Mesenchymal stem cell (in vitro differentiated cells and primary cell): ENCODE data around the gene GDE1.

ENCODE experiments used
- DNase-seq: peaks from one replicate; pipeline ENCODE4 v3.0.0-alpha.2; 2013
- H2AFZ ChIP-seq: one replicate; pipeline ENCODE4 v1.6.1; 2013; ENCODE audit warnings: low read depth, mild to moderate bottlenecking, control low read depth, inconsistent platforms, low read length, moderate library complexity
- H2AK5ac ChIP-seq: 2 replicates; pipeline ENCODE4 v1.6.1; 2013; ENCODE audit warnings: low read length, moderate library complexity, mild to moderate bottlenecking, inconsistent platforms; ENCODE audit not compliant: severe bottlenecking
- H2BK120ac ChIP-seq: one replicate; pipeline ENCODE4 v1.6.1; 2013; ENCODE audit warnings: low read depth, mild to moderate bottlenecking, inconsistent platforms, low read length, moderate library complexity
- H2BK12ac ChIP-seq, 2 experiments: one replicate each; pipeline ENCODE4 v1.6.1; 2013; ENCODE audit warnings: inconsistent platforms in 2 of 2, low read length in 2 of 2, mild to moderate bottlenecking in 2 of 2, moderate library complexity in 2 of 2, control low read depth in 1 of 2
- H2BK15ac ChIP-seq: one replicate; pipeline ENCODE4 v1.6.1; 2013; ENCODE audit warnings: mild to moderate bottlenecking, low read depth, inconsistent platforms; ENCODE audit not compliant: poor library complexity, severe bottlenecking
- H2BK5ac ChIP-seq: 2 replicates; pipeline ENCODE4 v1.6.1; 2013; ENCODE audit warnings: low read depth, mild to moderate bottlenecking, low read length, control low read depth, inconsistent platforms; ENCODE audit not compliant: poor library complexity, severe bottlenecking
- H3K14ac ChIP-seq, 2 experiments: one replicate each; pipeline ENCODE4 v1.6.1; 2013; ENCODE audit warnings: inconsistent platforms in 2 of 2, low read length in 2 of 2, control low read depth in 1 of 2, mild to moderate bottlenecking in 1 of 2, moderate library complexity in 1 of 2
- H3K18ac ChIP-seq, 2 experiments: one replicate each; pipeline ENCODE4 v1.6.1; 2013; ENCODE audit warnings: inconsistent platforms in 2 of 2, low read length in 2 of 2, control low read depth in 1 of 2, low read depth in 1 of 2, mild to moderate bottlenecking in 1 of 2
- H3K23ac ChIP-seq, 2 experiments: one replicate each; pipeline ENCODE4 v1.6.1; 2013; ENCODE audit warnings: inconsistent platforms in 2 of 2, low read length in 2 of 2, mild to moderate bottlenecking in 2 of 2, moderate library complexity in 2 of 2, control low read depth in 1 of 2
- H3K27ac ChIP-seq: 2 replicates; pipeline ENCODE4 v1.5.1; 2013; ENCODE audit warnings: mild to moderate bottlenecking, moderate library complexity, low read length, control low read depth, inconsistent platforms; ENCODE audit not compliant: poor library complexity, severe bottlenecking
- H3K27me3 ChIP-seq, 2 experiments: 2 replicates each; pipeline versions ENCODE4 v1.6.1 to v1.7.0; 2013; ENCODE audit warnings: low read length in 2 of 2, mild to moderate bottlenecking in 2 of 2, moderate library complexity in 2 of 2, control low read depth in 1 of 2, inconsistent platforms in 1 of 2; ENCODE audit not compliant: control insufficient read depth in 1 of 2, insufficient read depth in 1 of 2
- H3K36me3 ChIP-seq, 2 experiments: 2 replicates each; pipeline versions ENCODE4 v1.6.1 to v1.7.0; 2013; ENCODE audit warnings: low read length in 2 of 2, control low read depth in 1 of 2, inconsistent platforms in 1 of 2, low read depth in 1 of 2, mild to moderate bottlenecking in 1 of 2; ENCODE audit not compliant: insufficient read depth in 2 of 2, control insufficient read depth in 1 of 2
- H3K4ac ChIP-seq, 2 experiments: one replicate each; pipeline ENCODE4 v1.6.1; 2013; ENCODE audit warnings: inconsistent platforms in 2 of 2, low read length in 2 of 2, mild to moderate bottlenecking in 2 of 2, moderate library complexity in 2 of 2, control low read depth in 1 of 2, low read depth in 1 of 2
- H3K4me1 ChIP-seq: 2 replicates; pipeline ENCODE4 v1.6.1; 2013; ENCODE audit warnings: low read depth, low read length, control low read depth; ENCODE audit not compliant: control insufficient read depth, insufficient read depth
- H3K4me2 ChIP-seq: 2 replicates; pipeline ENCODE4 v1.6.1; 2013; ENCODE audit warnings: low read length, mild to moderate bottlenecking, inconsistent platforms; ENCODE audit not compliant: poor library complexity, severe bottlenecking
- H3K4me3 ChIP-seq, 2 experiments: 2 replicates each; pipeline versions ENCODE4 v1.5.1 to v1.7.0; 2013; ENCODE audit warnings: low read length in 2 of 2, mild to moderate bottlenecking in 2 of 2, control low read depth in 1 of 2, low read depth in 1 of 2; ENCODE audit not compliant: insufficient read depth in 1 of 2
- H3K79me1 ChIP-seq: replicated peaks from 2 replicates; pipeline ENCODE4 v1.6.1; 2013; ENCODE audit warnings: mild to moderate bottlenecking, control low read depth, low read length, inconsistent platforms; ENCODE audit not compliant: poor library complexity, severe bottlenecking
- H3K9ac ChIP-seq: 2 replicates; pipeline ENCODE4 v1.7.0; 2013; ENCODE audit warnings: mild to moderate bottlenecking, low read length, moderate library complexity
- H3K9me3 ChIP-seq: 2 replicates; pipeline ENCODE4 v1.7.0; 2013; ENCODE audit warnings: mild to moderate bottlenecking, low read length; ENCODE audit not compliant: control insufficient read depth
- H4K8ac ChIP-seq: one replicate; pipeline ENCODE4 v1.6.1; 2013; ENCODE audit warnings: inconsistent platforms, mild to moderate bottlenecking, low read length, moderate library complexity
- H4K91ac ChIP-seq: one replicate; pipeline ENCODE4 v1.6.1; 2013; ENCODE audit warnings: mild to moderate bottlenecking, low read length, inconsistent platforms
- WGBS: methylation state at CpG from one replicate; pipeline ENCODE4 v1.1.7; 2013; ENCODE audit warnings: mixed read lengths; 5-methylcytosine and 5-hydroxymethylcytosine counted together

The GDE1 gene

DNA sequence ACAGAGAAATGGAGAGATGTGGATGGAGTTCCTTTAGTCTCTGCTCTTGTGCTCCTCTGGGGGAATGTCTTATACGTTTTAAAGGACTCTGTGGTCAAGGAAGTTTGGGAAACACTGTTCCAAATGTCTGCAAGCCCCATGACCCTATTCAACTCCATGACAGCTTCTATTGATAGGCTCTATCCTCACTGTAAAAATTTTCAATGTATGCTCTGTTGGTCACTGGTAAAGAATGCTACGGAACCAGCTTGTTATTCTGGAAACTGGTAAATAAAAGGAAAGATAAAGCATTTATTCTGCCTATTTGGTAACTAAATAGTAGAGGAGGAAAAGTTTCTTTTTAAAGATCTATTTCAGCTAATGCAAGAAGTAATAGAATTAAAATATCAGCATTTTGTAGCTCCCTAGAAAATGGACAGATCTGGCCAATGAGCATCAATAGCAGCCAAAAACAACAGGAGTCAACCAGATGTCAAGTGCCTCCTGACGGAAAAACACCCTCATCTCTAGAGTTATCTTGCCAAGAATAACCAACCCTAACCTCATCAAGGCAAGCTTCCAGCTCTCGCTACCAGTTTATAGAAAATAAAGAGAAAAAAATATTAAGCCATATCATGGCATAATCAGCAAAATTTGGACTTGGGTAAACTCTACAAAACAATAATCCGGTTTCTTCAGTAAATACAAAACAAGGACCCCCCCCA is 16.1 kb downstream of the GDE1 start:
- no peak overlapping the region for H3K23ac ChIP-seq
- no peak overlapping the region for H3K4me2 ChIP-seq
- no peak overlapping the region for H4K91ac ChIP-seq
- H2BK15ac ChIP-seq: no peak overlapping the region
- DNase-seq: no peak
- H2BK5ac ChIP-seq: no peak overlapping the region
- H3K27ac ChIP-seq: no peak overlapping the region
- H2BK12ac ChIP-seq: no peak overlapping the region
- H3K9me3 ChIP-seq: no peaks in the 10 kb centered on the region
- no peak overlapping the region for H3K4ac ChIP-seq
- H4K8ac ChIP-seq: no peak overlapping the region
- no peaks in the 10 kb centered on the region for H3K27me3 ChIP-seq
- H3K4me3 ChIP-seq: no peak overlapping the region
- H3K14ac ChIP-seq: no peak overlapping the region
- no peak overlapping the region for H3K18ac ChIP-seq
- H3K36me3 ChIP-seq: peaks cover 29 to 90% of the 10 kb centered on the region in 2 experiments
- no peaks in the 10 kb centered on the region for H3K4me1 ChIP-seq
- WGBS: 100% methylated on average over 4 of the region's 5 CpGs
- H2AFZ ChIP-seq: no peak overlapping the region
- peaks cover 15% of the 10 kb centered on the region for H3K79me1 ChIP-seq
- no peak overlapping the region for H3K9ac ChIP-seq
- H2BK120ac ChIP-seq: no peak overlapping the region
- H2AK5ac ChIP-seq: no peak overlapping the region

DNA sequence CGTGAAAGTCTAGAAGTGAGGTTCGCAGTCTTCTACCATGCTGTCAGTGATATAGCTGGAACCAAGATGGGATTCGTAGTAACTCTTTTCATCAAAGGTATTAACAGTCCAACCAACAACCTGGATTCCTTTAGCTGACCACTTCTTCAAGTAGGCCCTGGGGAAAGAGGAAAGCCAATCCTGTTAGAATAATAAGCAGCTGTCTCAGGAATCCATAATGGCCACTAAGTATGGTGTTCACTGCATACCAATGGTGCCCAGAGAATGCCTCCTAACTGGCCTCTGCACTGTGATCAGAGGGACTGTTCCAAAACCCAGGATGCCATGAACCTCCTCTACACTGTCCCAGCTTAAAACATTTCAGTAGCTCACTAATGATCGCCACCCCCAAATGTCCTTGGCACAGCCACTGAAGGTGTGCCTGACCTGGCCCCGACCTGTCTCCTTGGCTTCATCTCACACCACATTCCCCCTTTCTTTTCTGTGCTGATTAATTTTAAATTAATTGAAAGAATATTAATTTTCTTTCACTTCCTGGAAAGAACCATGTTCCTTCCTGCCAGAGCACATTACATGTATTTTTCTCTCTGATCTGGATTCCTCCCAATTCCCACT is 18.3 kb downstream of the GDE1 start:
- Histone ChIP-seq H2BK120ac (no peak overlapping the region), H2BK12ac (no peak overlapping the region), H3K79me1 (peaks cover 13% of the 10 kb centered on the region), H4K8ac (no peak overlapping the region), H3K4me3 (no peak overlapping the region), H3K27ac (no peak overlapping the region), H2BK5ac (no peak overlapping the region), H3K4ac (no peak overlapping the region), H3K9me3 (no peaks in the 10 kb centered on the region), H3K9ac (no peak overlapping the region), H3K4me1 (no peaks in the 10 kb centered on the region), H3K27me3 (no peaks in the 10 kb centered on the region), H2BK15ac (no peak overlapping the region), H4K91ac (no peak overlapping the region), H3K14ac (no peak overlapping the region), H3K4me2 (peak overlapping the region; percentile 5), H2AFZ (no peak overlapping the region), H3K18ac (no peak overlapping the region), H3K23ac (no peak overlapping the region), H2AK5ac (no peak overlapping the region), H3K36me3 (peaks cover 34 to 82% of the 10 kb centered on the region in 2 experiments)
- 98% methylated on average over 4 of the region's 5 CpGs for WGBS
- no peak for DNase-seq

- peak; percentile 72 for DNase-seq
Measured at GRCh38 chr16:19502395-19503131, 19.3 kb downstream of the GDE1 start.

DNA sequence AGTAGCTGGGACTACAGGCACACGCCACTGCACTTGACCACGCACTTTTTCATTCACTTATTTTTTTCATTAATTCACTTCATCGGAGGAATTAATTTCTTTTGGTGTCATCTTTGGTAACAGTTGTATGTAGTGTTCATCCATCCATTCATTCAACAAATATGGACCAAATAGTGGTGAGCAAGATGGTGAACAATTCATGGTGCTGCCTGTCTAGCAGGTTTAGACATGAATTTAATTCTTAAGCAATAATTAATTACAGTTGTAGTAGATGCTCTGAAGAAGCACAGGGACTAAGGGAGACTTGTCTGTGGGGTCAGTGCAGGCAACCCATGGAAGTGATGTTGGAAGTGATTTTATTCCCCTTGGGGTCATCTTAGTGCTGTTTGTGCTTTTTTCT is 22.4 kb downstream of the GDE1 start:
- Histone ChIP-seq H4K8ac (no peak overlapping the region), H3K9ac (no peak overlapping the region), H2BK120ac (no peak overlapping the region), H2AFZ (no peak overlapping the region), H3K36me3 (peaks cover 28 to 50% of the 10 kb centered on the region in 2 experiments), H3K4me3 (no peak overlapping the region), H3K14ac (no peak overlapping the region), H3K27ac (no peak overlapping the region), H3K18ac (no peak overlapping the region), H2BK5ac (no peak overlapping the region), H2BK12ac (no peak overlapping the region), H2BK15ac (no peak overlapping the region), H3K23ac (no peak overlapping the region), H3K4me2 (no peak overlapping the region), H3K4ac (no peak overlapping the region), H3K9me3 (no peaks in the 10 kb centered on the region), H3K4me1 (no peaks in the 10 kb centered on the region), H3K27me3 (no peaks in the 10 kb centered on the region), H2AK5ac (no peak overlapping the region), H3K79me1 (peaks cover 4% of the 10 kb centered on the region), H4K91ac (no peak overlapping the region)
- no peak for DNase-seq
- WGBS: no CpG with 5 or more reads among the region's 3 CpGs

More at GRCh38 chr16:19502395-19503131, 19.3 kb downstream of the GDE1 start:
- Histone ChIP-seq H2BK12ac (no peak overlapping the region), H4K8ac (no peak overlapping the region), H3K14ac (no peak overlapping the region), H3K27ac (no peak overlapping the region), H2AFZ (no peak overlapping the region), H3K36me3 (peaks cover 34 to 75% of the 10 kb centered on the region in 2 experiments), H3K27me3 (no peaks in the 10 kb centered on the region), H2BK15ac (no peak overlapping the region), H3K4me2 (no peak overlapping the region), H3K9me3 (no peaks in the 10 kb centered on the region), H4K91ac (no peak overlapping the region), H3K23ac (no peak overlapping the region), H3K18ac (no peak overlapping the region), H2BK5ac (no peak overlapping the region), H3K4me1 (no peaks in the 10 kb centered on the region), H3K4ac (no peak overlapping the region), H3K9ac (no peak overlapping the region), H3K79me1 (peaks cover 7% of the 10 kb centered on the region), H2BK120ac (no peak overlapping the region), H3K4me3 (no peak overlapping the region), H2AK5ac (no peak overlapping the region)
- 100% methylated on average over 2 of the region's 3 CpGs for WGBS
